Right hindlimb (tissue), 1 donor: Measurements from ENCODE around the gene HIVEP3.

Experiments
- DNase-seq: peaks from one replicate; pipeline ENCODE4 v3.0.0-alpha.2; 2018

Gene HIVEP3

DNA sequence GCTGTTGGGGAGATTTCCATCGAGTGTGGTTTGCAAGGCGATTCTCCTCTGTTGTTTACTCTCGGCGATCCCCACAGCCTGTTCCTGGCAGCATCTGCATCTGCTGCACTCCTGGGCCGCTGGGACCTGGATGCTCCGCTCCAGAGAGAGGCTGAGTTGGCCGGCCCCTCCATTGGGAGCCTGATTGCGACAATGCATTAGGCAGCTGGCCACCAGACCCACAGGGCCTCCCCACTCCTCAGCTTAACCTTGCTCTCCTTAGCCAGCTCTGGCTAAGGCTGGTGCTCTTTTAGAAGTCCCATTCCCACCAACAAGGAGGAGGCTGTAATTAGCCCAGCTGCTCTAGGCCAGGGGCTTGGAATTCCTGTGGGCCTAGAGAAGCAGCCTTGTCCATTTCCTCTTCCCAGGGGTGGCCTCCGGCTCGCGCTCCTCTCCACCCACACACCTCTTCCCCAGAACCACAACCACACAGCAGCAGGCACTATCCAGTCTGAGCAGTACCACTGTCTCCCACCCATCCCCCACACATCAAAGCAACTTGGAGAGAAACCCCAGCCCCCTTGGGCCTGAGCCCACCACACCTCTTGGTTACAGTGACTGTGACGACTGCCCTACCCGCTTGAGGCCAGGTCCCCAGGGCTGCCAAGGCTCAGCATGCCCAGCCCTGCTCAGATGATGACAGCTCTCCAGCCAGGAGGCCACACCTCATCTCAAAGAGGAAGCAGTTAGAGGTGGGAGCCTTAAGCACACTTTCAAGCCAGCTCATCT is 240.4 kb downstream of the HIVEP3 start:
- DNase-seq, result peak; percentile 62

DNA sequence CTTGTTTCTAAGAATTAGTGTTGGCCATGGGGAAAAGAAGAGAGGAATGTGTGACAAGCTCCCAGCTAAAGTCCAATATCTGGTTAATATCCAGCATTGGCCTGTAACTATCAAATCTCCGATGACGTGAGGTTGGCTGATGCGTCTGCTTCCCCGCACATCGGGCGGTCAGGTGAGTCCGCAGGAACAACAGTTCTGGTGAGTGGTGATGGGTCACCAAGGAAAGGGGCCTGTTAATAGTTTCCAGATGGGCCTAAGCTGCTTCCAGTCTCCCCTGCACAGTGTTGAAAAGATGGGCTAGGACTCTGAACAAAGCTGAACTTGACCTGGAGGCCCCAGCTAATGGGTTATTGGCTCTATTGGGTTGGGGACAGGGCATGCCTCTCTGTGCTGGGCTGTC is 241.1 kb downstream of the HIVEP3 start:
- DNase-seq, result peak; percentile 72

DNA sequence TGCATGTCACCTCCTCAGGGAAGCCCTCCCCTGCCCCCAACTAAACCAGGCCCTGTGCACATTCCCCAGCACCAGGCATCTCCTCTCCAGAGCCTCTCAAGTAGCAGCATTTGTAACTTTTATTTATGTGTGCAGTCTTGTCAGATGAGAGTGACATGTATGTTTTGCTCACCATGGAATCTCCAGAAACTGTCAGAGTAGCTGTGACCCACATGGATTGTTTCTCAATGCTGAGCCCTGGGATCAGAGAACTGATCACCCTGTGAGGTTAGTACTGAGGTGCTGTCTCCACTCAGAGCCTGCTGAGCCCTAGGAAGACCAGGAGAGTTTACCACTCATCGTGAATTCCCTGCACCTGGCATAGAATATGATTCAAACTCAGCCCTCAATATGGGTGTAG is 243.3 kb downstream of the HIVEP3 start:
- no peak for DNase-seq

DNA sequence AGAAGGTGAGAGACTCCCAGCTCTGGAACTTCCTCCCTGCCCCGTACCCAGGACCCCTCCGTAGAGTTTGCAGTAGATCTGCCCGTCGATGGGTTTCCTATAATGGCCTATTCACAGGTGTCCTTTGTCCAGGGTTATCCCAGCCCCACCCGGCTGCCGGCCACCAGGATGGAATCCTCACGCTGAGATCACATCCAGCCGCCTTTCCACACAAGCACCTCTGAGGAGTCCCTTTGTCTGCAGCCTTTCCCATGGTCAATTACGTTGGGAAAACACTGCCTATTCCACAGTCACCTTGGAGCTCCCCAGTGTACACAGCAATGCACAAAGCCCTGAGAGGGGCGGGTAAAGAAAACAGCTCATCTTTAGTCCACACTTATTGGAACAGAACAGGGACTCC is 244.2 kb downstream of the HIVEP3 start:
- DNase-seq, result no peak

DNA sequence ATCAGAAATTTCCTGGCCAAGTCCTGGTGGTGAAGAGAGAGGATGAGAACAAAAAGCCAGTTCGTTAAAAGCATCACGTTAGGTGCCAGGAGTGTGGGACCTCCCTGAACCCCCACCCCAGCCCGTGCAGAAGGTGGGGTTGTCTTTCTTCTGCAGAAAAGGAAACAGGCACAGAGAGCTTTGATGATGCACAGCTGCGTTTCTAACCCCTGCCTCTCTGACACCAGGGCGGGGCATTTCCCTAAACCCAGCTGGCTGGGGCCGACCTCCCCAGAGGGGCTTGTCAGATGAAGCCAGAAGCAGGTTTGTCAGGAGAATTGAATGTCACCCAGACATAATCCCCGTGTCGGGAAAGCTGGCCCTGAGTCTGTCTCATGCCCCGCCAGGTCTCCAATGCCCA is 244.9 kb downstream of the HIVEP3 start:
- no peak for DNase-seq

DNA sequence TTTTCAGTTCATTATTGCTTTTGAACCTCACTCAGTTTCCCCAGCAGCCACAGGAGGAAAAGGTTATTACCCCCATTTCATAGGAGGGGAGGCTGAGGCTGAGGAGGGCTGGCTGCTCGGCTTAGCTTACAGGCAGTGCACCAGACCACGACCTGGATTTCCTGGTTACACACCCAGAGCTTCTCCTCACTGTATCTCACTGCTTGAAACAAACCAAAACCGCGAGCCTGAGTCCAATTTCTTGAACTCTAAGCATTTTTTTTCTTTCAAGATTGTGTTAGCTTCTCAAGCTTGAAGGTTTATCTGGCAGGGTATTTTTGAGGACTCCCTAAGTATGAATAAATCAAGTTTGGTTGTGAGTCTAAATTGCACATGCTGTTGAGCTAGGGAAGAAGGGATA is 245.3 kb downstream of the HIVEP3 start:
- peak; percentile 54 for DNase-seq

DNA sequence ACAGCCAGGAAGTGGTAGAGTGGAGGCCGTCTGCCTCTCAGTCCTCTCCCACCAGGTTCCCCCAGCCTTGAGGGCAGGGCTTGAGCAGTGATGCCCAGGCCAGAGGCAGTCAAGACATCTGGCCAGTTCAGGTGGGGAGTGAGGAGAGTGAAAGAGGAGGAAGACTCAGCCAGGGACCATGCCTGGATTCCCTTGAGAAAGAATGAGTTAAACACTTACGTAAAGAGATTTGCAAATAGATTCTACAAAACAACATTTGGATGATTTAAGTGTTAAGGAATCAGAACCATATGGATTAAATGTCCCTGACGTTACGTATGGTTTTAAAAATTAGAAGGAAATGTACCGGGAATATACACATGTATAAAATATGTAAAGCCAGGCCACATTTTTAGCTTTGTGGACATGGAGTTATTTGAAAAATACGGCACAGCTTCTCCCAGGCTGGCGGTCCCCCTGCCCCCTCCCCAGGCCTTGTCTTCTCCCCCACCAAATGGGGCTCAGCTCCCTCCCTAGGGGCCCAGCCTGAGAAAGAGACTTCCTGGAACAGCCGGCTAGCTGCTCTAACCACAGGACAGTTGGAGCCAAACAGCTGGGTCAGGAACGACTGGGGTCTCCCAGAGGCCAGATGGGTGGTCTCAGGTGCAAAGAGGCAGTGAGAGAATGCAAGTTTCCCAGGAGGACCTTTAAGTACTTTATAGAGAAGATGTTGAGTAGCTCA is 245.9 kb downstream of the HIVEP3 start:
- peak; percentile 89 for DNase-seq

DNA sequence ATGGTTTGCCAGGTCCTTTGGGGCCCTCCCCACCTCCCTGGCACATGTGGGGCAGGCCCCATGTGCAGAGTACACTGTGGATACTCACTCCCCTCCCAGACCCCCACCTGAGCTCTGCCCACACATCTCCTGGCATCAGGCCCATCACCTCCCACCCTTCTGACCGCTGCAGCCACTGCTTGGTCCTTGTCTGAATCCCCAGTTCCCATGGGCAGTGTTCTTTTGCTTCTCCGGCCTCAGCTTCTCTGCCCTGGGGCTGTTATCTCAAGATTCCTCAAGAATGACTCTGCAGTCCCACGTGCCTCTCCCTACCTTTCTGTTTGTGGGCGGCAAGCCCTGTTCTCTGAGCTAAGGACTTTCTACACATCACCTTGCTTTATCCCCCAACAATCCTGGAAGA is 246.5 kb downstream of the HIVEP3 start:
- no peak for DNase-seq

DNA sequence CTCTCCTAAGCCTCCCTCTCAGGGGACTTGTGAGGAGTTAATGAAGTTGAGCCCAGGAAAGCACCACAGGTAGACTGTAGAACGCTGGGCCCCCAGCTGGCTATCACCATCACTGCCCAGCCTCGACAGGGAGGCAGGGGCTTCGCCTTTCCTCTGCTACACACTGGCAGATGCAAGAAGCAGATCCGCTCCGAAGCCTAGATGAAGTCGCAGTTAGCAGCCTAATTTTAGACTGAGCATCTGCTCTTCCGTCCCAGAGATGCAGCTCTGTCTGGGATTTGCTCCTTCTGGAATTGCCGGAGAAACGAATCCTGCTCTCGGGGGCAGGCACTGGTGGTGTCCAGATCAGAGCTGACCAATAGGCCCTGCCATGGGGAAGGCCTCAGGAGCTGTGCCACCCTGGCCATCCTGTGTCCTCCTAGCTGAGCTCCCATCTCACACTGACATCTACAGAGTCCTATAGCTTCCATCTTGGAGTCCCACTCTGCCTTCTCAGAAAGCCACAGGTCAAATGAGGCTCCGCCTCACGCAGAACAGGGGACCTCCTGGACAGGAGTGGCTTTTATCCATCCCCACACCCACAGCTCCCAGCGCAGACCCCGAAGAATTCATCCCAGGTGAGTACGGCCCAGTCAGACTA is 247.5 kb downstream of the HIVEP3 start:
- no peak for DNase-seq

DNA sequence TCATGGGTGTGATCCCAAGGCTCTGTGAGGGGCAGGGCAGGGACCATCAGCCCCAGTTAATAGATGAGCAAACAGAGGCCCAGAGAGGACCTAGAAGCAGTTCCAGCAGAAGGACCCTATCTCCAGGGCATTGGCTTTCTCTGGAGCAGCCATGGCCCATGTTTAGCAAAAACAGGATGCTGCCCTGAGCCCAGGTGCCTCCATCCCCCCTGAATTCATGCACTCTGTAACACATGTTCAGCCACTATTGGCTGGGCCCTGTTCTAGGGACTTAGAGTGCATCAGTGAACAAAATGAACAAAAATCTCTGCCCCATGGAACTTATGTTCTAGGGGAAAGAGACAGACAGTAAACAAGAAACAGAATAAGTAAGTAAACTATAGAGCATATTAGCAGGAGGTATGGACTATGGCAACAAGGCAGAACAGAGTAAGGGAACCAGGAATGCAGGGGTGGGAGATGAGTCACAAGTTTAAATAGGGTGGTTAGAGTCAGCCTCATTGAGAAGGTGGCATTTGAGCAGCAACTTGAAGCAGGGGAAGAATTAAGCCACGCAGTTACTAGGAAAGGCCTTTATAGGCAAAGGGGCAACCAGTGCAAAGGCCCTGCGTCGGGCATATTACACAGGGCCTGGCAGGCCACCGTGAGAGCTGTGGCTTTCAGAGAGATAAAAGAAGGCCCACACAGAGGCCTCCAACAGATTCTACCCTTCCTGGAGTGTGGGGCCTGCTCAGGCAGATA is 248.3 kb downstream of the HIVEP3 start:
- no peak for DNase-seq

DNA sequence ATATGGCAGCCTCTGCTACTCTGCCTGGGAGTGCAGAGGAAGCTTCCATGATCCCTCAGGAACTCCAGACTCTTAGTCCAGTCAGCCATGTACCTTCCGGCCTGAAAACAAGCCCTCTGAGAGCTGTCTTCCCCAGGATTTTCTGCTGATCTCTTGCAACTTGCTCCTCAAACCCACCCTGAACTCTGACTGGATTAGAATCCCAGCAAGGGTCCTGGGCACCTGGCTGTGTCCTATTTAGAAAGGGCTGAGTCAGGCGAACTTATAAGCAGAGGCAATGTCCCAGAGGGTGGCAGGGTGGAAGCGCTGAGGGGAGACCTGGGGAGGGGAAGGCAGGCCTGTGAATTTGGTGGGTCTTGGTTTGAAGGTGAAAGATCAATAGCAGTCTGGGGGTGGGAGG is 249.8 kb downstream of the HIVEP3 start:
- DNase-seq, result no peak

DNA sequence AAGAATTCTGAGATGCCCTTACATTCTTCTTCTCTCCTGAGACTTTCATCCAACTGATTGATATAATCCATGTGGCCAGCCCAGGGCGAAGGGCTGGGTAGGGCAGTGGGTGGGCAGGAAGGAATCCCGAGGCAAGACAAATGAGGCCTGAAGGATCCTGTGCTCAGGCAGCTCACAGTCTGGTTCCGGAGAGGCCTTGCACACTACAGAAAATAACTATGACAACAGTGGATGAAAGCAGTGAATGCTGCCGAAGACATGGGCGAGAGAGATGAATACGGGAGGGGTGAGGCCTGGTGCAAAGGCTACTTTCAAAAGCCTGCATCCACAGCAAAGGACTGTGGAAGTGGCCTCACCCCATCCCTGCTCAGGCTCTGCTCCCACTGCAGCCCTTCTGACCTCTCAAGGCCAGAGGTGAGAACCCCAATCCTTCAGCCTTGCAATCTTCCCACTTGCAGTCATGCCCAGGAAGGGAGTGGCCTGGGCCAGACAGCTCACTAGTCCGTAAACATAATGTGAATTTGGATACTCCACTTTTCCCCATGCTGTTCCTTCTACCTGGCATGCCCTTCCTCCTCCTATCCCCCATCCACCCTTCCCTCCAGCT is 250.6 kb downstream of the HIVEP3 start:
- no peak for DNase-seq

DNA sequence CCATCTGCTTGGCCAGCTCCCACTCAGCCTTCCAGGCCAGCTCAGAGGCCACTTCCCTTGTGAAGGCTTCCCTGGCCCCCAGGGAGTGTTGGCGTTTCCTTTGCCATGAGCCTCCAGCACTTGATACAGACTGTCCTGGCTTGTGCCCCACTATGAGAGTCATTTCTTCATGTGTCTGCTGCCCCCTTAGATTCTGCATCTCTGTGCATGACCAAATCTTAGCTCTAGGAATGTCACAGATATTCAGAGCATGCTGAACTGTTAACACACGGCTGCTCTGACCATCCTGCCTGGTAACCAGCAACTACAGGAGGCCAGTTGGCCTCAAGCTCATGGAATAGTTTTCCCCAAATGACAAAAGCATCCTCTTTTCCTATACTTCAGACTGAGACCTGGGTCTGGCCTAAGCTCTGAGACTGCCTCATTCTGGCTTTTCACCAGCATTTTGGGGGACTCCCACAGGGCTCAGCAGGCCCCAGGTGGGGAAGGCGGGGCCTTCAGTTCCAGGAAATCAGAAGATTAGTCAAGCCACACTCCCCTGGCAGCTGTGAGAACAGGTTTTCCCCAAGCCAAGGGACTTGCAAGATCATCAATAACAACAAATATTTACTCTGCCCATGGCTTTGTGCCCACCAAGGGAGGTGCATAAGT is 251.6 kb downstream of the HIVEP3 start:
- DNase-seq, result no peak

DNA sequence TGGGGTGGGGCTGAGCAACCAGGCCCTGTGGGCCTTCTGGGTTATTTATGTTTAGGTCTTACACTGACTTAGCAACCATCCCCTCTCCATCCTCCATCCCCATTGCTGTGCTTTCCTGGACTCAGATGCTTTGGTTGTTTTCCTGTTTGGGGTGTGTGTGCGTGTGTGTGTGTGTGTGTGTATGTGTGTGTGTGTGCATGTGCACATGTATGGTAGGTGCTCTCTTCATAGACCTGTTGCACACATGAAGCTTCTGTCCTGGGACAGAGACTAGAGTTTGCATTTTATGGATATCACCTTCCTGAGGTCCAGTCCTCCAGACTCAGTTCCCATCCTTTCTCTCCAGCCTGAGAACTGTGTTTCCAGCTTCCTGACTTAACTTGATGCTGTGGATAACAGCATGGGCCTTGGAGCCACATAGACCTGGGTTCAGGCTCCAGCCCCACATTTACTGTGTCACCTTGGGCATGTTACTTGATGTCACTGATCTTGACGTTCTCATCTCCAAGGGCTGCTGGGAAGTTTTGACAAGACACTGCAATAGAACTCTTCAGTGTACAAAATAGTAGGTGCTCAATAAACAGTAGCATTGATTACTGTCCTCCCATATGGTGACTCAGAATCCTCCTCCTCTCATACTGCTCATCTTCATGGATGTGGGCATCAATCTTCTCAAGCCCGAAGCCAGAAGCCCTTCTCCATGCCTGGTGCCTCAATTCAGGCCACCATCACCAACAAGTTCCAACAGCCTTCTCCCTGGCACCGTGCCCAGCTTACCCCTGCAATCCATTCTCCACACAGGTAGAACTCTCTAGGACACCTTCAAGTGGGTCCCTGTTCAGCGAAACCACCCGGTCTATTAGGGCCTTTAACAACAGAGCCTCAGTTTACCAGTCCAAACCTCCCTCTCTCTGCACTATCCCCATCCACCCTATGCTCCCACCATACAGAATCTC is 252.5 kb downstream of the HIVEP3 start:
- DNase-seq, result no peak

DNA sequence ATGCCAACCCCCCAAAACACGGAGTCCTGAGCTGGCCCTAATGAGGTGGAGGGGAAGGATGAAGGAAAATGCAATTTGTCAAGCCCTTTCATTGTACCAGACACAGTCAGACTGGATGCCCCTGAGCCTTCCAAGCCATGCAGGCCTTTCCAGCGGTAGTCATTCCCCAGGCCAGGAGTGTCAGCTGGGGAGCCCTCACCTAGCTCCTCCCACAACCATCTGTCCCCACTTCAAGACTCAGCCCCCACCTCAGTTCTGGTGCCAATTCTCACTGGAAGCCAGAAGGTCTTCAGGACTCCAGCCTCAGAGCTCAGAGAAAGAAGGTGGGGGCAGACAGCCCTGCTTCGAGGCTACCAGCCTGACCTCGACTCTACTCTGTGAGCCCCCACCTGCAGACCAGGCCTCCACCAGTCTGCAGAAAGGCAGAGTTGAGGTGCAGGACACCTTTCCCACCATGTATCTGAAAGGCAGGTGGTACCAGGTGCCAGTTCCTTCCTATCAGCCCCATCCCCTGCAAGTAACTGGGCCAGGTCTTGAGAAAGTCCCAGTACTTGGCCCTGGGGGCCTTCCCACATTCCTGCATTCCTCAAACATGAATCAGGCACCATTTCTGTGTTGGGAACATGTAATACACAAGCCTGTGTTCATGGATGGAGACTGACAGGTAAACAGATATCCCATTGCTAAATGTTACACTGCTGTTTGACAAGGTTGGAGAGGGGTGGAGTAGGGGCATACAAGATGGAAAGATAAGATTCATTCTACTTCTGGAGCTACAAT is 253.7 kb downstream of the HIVEP3 start:
- no peak for DNase-seq

DNA sequence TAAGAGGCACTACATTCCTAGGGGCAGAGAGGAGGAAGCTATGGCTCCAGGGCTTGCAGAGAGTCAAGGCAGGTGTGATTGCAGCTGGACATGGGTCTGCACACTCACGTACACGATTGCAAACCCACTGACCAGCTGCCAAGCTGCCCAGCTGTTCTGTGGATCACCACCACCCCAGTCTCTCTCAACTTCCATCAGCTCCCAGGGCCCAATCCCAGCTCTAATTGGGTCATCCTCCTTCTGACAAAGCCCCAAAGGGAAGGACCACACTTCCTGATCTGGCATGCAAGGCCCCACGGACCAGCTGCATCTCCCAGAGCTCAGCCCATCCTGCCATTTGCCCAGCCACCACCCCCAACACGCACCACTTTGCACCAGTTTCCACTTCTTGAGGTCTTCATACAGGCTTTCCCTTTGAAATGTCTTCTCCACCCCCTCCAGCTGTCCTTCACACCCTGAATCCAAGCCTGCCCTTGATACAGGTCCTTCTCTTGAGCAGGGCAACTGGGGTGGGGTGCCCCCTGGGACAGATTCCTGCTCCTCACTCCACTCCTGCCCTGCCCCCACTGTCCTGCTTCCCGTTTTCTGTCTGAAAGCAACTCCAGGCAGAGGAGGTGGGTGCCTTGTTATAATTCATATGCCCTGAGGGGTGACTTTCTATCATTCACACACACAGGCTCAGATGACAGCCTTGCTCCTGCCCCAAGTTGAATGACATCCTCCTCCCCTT is 254.9 kb downstream of the HIVEP3 start:
- DNase-seq, result no peak

DNA sequence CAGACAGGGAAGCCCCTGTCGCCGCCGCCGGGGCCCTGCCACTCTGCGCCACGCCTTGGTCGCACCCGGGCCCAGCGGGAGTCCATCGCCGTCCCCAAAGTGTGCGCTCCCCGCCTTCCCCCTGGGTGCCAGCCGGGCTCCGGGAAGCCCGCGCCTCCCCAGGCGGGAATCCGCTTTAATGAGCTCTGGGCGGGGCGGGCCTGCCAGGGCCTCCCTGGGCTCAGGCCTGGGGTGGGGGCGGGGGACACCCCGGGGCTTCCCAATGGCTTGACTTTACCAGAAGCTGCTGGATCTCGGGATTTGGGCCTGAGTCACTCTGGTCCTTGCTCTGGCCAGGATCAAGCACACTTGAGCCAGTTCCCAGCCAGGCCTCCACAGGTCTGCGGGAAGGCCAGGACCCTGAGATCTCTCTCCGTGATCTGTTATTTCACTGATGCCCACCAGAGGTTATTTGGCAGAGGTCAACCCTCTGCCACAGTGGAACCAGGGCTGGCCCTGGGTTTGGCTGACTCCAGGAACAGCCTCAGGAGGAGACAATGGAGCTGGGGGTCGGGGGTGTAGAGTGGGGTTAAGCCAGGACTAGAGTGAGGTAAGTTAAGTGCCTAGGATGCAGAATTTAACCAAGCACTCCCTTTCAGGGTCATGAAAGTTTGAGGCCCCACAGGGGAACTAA is 255.8 kb downstream of the HIVEP3 start:
- peak; percentile 64 for DNase-seq

DNA sequence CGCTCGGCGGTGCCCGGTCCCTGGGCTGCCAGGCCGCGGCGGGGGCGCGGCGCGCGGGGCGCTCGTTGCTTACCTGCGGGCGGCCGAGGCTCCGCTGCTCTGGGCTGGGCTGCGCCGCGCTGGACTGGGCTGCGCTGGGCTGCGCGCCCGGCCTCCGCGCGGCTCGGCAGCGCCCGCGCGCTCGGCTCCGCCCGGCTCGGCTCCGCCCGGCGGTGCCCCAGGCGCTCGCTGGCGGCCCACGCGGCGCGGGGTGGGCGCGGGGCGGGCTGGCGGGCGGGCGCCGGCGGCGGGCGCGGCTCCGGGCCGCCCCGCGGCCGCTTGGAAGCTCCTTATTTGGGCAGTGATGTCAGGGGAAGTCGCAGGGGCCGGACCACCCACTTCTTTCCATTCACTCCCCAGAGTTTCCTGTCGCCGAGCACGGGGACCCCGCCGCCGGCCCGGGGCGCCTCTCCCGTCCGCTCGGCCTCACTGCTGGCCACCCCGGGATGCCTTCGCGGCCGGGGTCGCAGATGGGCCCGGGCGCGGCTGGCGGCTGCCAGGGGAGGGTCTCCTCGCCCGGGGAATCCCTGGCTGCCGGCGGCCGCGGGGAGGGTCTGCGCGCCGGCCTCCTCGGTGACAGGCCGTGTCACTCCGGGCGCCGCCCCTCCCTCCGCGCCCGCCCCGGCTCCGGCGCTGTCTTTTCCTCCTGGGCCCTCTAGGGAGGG is 256.5 kb downstream of the HIVEP3 start:
- peak; percentile 82 for DNase-seq
